Fibroblast of pulmonary artery (primary cell): Measurements from ENCODE around the gene AP5B1.

Experiments
- DNase-seq: peaks from one replicate; pipeline ENCODE4 v3.0.0-alpha.2; 2010; ENCODE audit warnings: low read depth
- H3K4me3 ChIP-seq: replicated peaks from 2 replicates; pipeline ENCODE4 v1.5.1; 2011; ENCODE audit warnings: low read depth, mild to moderate bottlenecking, control low read depth, low read length, moderate library complexity
- CTCF ChIP-seq: IDR thresholded peaks from 2 replicates; pipeline ENCODE4 v1.5.1; 2011; ENCODE audit warnings: mild to moderate bottlenecking, control low read depth, low read length, inconsistent platforms; ENCODE audit errors: missing control alignments

AP5B1 gene

GRCh38 chr11:65788821-65789220, 8.0 kb upstream of the AP5B1 start:
- DNase-seq = no peak
- no peak for TF ChIP-seq CTCF
- H3K4me3 ChIP-seq = no peak overlapping the region

GRCh38 chr11:65787649-65788622, 7.2 kb upstream of the AP5B1 start:
- H3K4me3 ChIP-seq = no peak overlapping the region

GRCh38 chr11:65786786-65787636, 6.2 kb upstream of the AP5B1 start, which contains the start of gene OVOL1:
OVOL1 (plus strand) TSS chr11:65787063; CDS start chr11:65787374, 311 bp downstream.
- H3K4me3 ChIP-seq = no peak within 1 kb of the TSS
- no peak for TF ChIP-seq CTCF
- DNase-seq = no peak

More at GRCh38 chr11:65787649-65788622, 7.2 kb upstream of the AP5B1 start:
- DNase-seq = no peak
- TF ChIP-seq CTCF = no peak

- no peak overlapping the region for H3K4me3 ChIP-seq
- no peak for TF ChIP-seq CTCF
- no peak for DNase-seq
Measured at GRCh38 chr11:65786008-65786785, 5.4 kb upstream of the AP5B1 start.

GRCh38 chr11:65785319-65786007, 4.7 kb upstream of the AP5B1 start:
- no peak for TF ChIP-seq CTCF

GRCh38 chr11:65782816-65783228, 2.0 kb upstream of the AP5B1 start:
- no peak overlapping the region for H3K4me3 ChIP-seq

More at GRCh38 chr11:65785319-65786007, 4.7 kb upstream of the AP5B1 start:
- DNase-seq = no peak
- H3K4me3 ChIP-seq = no peak overlapping the region

More at GRCh38 chr11:65782816-65783228, 2.0 kb upstream of the AP5B1 start:
- no peak for TF ChIP-seq CTCF
- no peak for DNase-seq
